Stimulated activated CD8-positive, alpha-beta memory T cell treated with anti-CD3 and anti-CD28 coated beads, Interleukin-4, amount 100 ng/mL, for 48 hours (primary cell): ENCODE data around the gene ZNF546.
"Not testable (repeated sequence)": the region's sequence is repeated elsewhere in the genome, so short reads cannot be mapped to it uniquely, and the experiment has no call there.

Experiments
- DNase-seq: peaks from one replicate; pipeline ENCODE4 v3.0.0-alpha.2; 2020

Gene ZNF546

DNA sequence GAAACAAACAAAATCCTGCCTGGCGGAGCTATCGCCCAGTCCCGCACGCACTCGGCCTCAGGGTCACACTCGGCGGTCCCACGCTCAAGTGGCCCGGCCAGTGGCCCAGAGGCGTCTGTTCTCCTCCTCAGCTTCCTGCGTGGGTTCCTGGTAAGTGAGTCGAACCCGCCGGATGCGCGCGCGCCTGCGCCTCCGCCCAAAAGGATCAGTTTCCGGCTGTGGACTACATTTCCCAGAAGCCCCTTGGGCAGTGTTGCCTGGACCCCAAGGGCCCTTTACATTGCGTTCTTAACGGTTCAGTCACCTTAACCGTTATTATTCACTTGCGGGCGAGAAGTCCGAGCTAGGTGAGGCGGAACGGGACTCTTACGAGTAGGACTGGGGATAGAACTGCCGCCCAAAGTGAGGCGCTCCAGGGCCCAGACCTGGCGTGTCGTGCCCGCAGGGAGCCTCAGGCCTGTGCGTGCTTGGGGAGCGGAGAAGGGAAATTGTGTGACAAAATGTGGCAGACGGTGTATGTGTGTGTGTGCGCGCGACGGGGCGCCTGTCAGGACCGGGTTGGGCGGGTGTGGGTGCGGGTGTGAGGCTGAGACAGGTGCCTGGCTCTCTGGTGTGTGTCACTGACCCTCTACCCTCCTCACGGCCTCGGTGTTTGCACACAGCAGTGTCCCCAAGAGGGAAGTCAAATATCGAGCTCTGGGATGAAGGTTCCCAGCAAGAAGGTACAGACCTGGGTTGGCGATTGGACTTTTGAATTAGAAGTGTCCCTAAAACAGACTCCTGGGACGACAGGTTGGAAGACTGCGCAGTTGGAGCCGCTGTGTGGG, at the start of gene ZNF546:
Gene ZNF546 (plus strand): TSS at position 250 of the 827 bp plus-strand sequence. CDS start 1,267 bp downstream, outside the sequence.
- peak; percentile 94 for DNase-seq

DNA sequence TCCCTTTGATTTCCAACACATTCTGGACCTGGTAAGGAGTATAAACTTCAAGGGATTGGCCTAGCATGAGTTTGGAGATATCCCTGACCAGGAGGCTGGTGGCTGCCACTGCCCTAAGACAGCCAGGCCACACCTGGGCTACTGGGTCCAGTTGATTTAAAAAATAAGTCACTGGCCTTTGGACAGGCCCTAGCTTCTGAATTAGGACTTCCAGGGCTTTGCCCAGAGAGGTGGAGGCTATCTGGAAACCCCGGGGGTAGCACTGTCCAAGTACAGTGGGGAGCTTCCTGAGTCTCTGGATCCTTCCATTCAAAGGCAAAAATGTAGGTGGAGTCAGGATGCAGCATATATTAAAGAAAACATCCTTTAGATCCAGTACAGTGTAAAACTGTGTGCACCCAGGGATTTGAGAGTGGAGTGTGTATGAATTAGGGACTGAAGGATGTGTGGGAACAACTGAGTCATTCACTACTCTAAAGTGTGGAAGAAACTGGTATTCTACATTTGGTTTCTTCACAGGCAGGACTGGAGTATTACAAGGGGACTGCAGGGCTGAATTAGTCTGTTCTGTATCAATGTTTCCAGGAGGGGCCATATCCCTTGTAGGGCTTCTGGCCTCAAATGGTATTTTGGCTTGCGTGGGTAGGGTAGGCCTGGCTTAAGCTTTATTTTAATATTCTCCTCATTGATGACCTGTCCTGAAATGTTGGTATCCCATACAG, 47.7 kb upstream of the ZNF546 start:
- peak; percentile 19 for DNase-seq

- DNase-seq, result peak; percentile 22
Measured at GRCh38 chr19:39951065-39951650, 45.7 kb upstream of the ZNF546 start.

GRCh38 chr19:39951686-39952085, 45.2 kb upstream of the ZNF546 start:
- peak; percentile 26 for DNase-seq

GRCh38 chr19:39953915-39954314, 42.9 kb upstream of the ZNF546 start:
- DNase-seq, result peak; percentile 22

DNA sequence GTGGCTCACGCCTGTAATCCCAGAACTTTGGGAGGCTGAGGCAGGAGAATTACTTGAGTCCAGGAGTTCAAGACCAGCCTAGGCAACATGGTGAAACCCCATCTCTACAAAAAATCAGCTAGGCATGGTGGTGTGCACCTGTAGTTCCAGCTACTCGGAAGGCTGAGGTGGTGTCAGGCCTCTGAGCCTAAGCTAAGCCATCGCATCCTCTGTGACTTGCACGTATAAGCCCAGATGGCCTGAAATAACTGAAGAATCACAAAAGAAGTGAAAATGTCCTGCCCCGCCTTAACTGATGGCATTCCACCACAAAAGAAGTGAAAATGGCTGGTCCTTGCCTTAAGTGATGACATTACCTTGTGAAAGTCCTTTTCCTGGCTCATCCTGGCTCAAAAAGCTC, 39.0 kb upstream of the ZNF546 start:
- DNase-seq, result not testable (repeated sequence)

GRCh38 chr19:39958942-39959341, 37.9 kb upstream of the ZNF546 start:
- DNase-seq, result peak; percentile 24

GRCh38 chr19:39959407-39959806, 37.5 kb upstream of the ZNF546 start:
- not testable (repeated sequence) for DNase-seq

DNA sequence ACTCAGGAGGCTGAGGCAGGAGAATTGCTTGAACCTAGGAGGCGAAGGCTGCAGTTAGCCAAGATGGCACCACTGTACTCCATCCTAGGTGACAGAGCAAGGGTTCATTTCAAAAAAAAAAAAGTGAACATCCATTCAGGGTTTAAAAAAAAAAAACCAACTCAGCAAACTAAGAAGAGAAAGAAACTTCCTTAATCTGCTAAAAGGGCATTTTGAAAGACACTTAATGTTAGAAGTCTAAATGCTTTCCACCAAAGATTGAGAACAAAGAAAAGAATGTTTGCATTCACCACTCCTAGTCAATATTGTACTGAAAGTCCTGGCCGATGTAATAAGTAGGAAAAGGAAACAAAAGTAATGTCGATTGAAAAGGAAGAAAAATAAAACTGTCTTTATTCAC, 33.0 kb upstream of the ZNF546 start:
- peak; percentile 10 for DNase-seq

DNA sequence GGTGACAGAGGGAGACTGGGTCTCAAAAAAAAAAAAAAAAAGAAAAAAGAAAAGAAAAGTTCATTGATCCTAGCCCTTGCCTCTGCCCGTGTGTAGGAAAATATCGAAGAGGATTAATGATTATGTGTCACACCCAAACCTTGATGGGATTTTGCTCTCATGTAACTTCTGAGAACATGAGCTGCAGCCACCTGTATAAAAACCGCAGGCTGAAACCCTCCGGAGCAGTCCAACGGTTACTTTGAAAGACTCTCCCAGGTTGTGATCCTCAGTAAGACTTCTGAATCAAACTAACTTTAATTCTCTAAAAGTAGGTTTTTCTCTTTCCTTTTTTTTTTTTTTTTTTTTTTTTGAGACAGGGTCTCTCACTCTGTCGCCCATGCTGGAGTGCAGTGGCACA, 30.2 kb upstream of the ZNF546 start:
- no peak for DNase-seq

GRCh38 chr19:39967561-39967960, 29.3 kb upstream of the ZNF546 start:
- DNase-seq, result peak; percentile 14

DNA sequence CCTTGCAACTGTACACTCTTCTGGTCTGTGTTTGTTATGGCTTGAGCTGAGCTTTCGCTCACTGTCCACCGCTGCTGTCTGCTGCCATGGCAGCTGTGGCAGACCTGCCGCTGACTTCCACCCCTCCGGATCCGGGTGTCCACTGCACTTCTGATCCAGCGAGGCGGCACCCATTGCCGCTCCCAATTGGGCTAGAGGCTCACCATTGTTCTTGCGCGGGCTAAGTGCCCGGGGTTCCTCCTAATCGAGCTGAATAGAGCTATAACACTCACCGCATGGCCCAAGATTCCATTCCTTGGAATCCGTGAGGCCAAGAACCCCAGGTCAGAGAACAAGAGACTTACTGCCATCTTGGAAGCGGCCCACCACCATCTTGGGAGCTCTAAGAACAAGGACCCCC, 28.1 kb upstream of the ZNF546 start:
- peak; percentile 22 for DNase-seq

DNA sequence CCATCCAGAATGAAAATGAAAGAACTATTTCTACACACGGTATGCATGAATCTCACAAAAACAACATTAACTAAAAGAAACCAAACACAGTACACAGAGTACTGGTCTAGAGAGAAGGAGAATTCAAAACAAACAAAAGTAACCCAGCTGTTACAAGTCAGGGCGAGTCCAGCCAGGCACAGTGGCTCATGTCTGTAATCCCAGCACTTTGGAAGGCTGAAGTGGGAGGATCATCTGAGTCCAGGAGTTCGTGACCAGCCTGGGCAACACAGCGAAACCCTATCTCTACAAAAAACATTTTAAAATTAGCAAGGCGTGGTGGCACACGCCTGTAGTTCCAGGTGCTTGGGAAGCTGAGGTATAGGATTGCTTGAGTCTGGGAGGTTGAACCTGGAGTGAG, 27.6 kb upstream of the ZNF546 start:
- DNase-seq, result peak; percentile 34

DNA sequence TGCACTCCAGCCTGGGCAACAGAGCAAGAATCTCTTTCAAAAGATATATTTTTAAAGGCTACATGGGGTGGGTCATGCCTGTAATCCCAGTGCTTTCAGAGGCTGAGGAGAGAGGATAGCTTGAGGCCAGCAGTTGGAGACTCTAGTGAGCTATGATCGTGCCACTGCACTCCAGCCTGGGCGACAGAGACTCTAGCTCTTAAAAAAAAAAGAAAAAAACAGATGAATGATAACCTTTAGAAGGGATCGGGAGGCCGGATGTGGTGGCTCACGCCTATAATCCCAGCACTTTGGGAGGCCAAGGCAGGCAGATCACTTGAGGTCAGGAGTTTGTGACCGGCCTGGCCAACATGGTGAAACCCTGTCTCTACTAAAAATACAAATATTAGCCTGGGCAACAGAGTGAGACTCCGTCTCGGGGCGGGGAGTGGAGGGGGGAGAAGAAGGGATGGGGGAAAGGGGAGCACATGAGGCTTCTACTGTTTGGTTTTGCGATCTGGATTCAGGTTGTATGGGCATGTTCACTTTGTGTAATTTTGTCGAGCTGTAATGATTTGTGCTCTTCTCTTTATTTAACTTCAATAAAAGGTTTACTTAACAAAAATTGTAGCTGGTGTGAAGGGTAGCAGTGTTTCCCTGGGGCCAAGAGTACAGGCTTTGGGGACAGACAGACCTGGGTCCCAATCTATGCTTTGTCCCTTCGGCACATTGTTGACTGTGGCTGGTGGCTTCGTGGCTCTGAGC, 27.0 kb upstream of the ZNF546 start:
- DNase-seq, result peak; percentile 38

GRCh38 chr19:39970425-39970674, 26.5 kb upstream of the ZNF546 start:
- no peak for DNase-seq

- peak; percentile 98 for DNase-seq
Measured at GRCh38 chr19:39970675-39971379, 26.0 kb upstream of the ZNF546 start, which contains the start of gene PSMC4. PSMC4 (plus strand) TSS chr19:39971165; CDS start chr19:39971203, 38 bp downstream.

DNA sequence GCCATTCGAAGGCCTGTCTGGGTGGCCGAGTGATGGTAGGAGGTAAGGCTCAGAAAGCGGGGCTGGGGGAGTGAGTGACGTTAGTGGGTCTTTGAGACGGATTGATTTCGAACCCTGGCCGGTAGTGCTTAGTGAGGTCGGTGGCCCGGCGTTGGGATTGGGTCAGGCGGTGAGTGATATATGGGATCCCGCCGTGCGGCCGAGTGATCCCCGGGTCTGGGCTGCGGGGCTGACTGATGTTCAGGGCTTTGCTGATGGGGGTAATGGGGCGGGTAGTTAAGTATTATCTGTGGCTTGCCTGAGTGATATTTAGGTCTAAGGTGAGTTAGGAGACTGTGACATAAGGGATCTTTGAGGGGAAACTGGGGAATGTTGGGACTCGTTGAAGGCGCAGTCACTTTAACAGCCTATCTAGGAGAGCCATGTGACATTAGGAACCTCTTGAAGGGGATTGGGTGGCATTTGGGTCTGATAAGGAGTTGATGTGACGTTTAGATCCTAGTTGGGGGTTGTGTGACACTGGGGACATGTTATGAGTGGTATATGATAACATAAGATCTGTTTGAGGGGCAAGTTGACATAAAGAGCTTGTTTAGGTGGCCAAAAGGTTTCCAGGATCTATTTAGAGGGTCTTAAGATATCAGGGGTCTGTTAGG, 25.4 kb upstream of the ZNF546 start:
- DNase-seq, result no peak

- peak; percentile 16 for DNase-seq
Measured at GRCh38 chr19:39974377-39975155, 22.3 kb upstream of the ZNF546 start.

- no peak for DNase-seq
Measured at GRCh38 chr19:39982883-39983282, 14.0 kb upstream of the ZNF546 start.

DNA sequence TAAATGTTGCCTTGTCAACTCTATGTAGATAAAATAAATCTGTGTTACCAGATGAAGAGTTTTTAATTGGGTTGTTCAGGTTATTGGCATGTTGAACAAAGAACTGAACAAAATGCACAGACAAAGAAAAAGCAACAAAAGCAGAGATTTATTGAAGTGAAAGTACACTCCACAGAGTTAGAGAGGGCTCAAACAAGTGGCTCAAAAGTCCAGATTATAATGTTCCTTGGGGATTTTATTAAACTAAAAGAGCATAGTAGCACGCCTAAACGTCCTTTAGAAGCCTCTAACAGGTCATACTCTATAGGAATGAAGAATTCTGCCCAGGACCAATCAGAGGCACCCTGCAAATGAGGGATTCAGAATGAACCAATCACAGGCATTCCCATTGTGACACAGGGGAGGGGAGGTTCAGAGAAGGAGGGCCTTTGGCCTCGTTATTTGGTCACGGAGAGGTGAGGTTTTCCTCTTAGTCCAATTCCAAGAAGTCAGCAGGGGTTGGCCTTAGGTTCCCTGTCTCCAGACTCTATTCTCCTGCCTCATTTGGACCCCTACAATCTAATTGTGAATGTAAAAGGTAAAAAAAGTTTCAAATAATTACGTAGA, 13.1 kb upstream of the ZNF546 start:
- DNase-seq, result no peak

DNA sequence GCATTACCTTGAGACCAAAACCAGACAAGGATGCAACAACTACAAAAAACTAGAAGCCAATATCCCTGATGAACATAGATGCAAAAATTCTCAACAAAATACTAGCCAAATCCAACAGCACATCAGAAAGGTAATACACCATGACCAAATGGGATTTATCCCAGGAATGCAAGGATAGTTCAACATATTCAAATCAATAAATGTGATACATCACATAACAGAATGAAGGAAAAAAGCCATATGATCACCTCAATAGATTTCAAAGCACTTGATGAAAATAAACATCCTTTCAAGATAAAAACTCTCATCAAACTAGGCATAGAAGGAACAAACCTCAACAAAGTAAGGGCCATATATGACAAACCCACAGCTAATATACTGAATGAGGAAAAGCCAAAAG, 10.2 kb upstream of the ZNF546 start:
- no peak for DNase-seq
